Measurements from ENCODE around the gene RPS26.

Gene RPS26

DNA sequence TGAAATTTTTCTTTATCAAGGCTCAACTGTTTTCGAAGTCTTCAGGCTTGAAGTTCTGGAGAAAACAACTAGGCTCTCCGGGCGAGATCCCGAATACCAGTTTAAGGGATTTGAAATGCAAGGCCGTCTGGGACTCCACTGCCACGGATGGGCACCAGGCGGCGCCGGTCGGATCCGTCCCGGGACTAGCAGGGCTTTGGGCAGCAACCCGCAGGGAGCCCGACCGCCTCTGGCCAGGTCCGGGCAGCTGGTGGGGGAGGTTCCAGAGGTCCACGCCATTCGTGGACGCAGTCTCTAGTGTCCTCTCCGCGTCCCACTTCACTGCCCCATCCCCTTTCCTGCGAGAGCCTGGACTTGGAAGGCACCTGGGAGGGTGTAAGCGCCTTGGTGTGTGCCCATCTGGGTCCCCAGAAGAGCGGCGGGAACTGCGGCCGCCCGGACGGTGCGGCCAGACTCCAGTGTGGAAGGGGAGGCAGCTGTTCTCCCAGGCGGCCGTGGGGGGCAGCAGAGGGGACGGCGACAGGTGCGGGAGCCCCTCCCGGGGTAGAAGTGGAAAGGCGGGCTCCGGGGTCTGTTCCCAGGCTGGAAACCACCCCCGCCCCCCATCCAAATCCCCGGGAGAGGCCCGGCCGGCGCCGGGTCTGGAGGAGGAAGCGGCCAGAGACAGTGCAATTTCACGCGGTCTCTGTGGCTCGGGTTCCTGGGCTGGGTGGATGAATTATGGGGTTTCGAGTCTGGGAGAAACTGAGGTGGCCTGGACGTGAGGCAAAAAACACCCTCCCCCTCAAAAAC, 37.4 kb downstream of the RPS26 start:
- DNase-seq, result peak; percentile 9

DNA sequence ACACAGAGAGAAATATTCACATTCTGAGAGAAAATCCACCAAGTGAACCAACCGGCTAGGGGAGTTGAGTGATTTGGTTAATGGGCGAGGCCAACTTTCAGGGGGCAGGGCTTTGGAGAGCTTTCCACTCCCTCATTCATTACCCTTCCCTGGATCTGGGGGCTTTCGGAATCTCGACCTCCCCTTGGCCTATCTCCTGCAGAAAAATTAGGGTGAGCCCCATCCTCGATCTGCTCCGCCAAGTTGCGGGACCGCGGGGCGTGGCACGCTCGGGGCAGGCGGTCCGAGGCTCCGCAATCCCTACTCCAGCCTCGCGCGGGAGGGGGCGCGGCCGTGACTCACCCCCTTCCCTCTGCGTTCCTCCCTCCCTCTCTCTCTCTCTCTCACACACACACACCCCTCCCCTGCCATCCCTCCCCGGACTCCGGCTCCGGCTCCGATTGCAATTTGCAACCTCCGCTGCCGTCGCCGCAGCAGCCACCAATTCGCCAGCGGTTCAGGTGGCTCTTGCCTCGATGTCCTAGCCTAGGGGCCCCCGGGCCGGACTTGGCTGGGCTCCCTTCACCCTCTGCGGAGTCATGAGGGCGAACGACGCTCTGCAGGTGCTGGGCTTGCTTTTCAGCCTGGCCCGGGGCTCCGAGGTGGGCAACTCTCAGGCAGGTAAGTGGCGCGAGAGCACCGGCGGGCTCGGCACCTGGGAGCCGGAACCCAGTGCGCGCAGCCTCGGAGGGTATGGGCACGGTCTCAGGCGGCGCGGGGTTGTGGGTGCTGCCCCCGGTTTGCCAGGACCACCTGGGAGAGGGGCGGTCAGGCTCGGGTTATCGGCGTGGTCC, 38.2 kb downstream of the RPS26 start, which contains the start of gene ERBB3:
ERBB3 (plus strand) TSS at position 443 of the 833 bp plus-strand sequence; CDS start at position 579, 136 bp downstream.
- peak; percentile 16 for DNase-seq

DNA sequence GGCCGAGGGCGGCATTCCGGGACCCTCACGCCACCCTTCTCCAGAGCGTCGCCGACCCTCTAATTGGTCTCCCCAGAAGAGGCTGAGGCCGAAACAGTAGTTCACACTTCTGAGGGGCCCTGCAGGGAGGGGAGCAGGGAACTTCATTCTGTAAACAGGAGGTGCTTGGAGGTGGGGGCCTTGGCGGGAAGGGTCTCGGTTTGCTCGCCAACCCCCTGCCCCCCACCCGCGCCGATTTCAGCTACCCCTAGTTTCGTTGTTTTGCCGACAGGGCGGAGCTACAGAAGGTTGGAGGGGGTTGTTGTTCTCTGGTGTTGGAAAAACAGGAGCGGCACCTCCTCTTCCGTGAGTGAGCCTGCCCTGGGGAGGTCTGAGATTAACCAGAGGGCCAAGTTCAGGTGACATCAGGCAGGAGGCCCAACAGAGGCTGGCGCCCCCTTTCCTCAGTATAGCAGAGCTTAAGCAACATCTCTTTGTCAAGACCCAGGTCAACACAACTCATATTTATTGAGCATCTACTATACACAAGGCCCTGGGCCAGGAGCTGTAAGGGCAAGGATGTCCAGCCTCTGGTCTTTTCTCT, 38.9 kb downstream of the RPS26 start:
- DNase-seq, result no peak

DNA sequence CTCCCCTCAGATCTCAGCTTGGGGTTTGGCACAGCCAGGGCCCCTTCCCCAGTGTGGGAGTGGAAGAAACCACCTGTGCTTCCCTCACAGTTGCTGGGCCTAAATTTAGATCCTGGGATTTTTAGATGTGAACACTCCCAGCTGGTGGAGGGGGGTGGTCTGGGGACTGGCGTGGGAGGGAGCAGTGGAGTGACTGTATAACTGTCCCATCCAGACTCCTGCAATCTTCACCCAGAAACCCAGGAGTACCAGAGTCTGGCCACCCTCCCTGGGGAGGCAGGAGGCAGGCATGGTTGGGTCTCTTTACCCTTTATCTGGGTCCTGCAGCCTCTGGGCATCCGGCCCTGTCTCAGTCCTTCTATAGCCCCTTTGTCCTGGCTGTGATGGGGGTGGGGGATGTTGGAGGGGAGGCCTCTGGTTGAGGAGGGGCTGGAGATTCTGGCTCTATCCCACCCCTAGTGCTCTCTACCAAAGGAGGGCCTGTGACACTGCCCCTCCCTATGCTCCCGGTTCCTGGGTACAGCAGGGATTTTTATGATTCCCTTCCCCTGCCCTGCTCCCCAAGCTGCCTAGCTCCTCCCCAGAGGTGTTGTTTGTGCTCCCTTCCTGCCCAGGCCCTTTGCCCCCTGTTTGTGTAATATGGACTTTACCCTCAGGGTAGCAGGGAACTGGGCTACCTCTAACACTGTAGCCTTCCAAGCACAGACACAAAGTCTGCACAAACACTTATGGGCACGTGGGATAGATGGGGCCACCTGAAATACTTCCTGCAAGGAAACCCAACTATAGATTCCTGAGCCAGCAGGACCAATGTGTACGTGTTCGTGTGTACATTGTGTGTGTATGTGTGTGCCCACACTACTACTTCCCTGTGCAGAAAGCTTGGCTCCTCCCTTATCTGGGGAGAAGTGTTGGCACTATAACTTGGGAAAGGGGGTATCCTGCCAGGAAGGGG, 40.0 kb downstream of the RPS26 start:
- DNase-seq, result no peak

GRCh38 chr12:56082382-56082781, 40.7 kb downstream of the RPS26 start:
- no peak for DNase-seq

GRCh38 chr12:56082967-56083366, 41.2 kb downstream of the RPS26 start:
- DNase-seq, result no peak

- no peak for DNase-seq
These were observed 43.3 kb downstream of the RPS26 start for GRCh38 chr12:56084958-56085543.

GRCh38 chr12:56086096-56086495, 44.4 kb downstream of the RPS26 start:
- DNase-seq, result no peak

DNA sequence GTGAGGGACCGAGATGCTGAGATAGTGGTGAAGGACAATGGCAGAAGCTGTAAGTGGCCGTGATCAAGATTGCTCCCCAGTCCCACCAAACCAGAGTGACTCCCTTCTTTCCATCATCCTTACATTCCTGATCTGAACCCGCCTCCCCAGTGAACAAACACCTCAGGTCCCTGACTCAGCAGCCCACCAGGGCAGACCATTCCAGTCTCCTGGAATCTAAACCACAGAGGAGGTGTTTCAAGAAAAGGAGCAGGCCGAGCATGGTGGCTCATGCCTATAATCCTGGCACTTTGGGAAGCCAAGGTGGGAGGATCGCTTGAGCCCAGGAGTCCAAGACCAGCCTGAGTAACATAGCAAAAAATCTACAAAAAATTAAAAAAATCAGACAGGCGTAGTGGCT, 44.9 kb downstream of the RPS26 start:
- DNase-seq, result no peak

DNA sequence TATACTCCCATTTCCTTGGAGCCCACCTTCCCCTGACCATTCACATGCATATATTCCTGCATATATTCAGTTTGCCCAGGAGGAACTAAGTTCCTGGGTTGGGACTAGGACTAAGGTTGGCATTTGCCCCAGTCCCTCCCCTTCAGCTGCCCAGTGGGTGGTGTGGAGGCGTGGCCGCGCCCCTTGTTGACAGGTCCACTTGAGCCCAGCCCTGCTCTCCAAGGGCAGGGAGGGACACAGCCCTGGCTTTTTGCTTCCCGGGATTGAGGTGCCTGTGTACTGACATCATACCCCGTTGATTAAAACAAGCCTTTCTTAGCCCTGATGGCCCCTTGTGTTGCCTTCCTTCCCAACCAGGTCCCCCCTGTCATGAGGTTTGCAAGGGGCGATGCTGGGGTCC, 45.5 kb downstream of the RPS26 start:
- DNase-seq, result no peak
